Right lobe of liver (tissue), 4 donors: ENCODE data around the gene CFAP61.

ENCODE experiments used
- POLR2A ChIP-seq: fragments of 450-650 bp; IDR thresholded peaks from one replicate; pipeline ENCODE4 v1.6.1; 2017; ENCODE audit warnings: antibody characterized with exemption, mild to moderate bottlenecking
- TF ChIP-seq, protein P1 (sequence below), 4 donors: fragments of 200-600 bp in 3 of 4; fragments of 450-650 bp in 1 of 4; IDR thresholded peaks; one replicate each; pipeline versions ENCODE4 v1.5.1 to v1.8.0; 2016 to 2022; ENCODE audit warnings: antibody characterized with exemption in 4 of 4, mild to moderate bottlenecking in 2 of 4
- donor health status: DM: no; HTN: no; CAD: no.
- donor health status: DM: no; HTN: no; CAD: no.
- donor health status: DM: no; HTN: yes; CAD: no.

- TF ChIP-seq, protein P1, sequence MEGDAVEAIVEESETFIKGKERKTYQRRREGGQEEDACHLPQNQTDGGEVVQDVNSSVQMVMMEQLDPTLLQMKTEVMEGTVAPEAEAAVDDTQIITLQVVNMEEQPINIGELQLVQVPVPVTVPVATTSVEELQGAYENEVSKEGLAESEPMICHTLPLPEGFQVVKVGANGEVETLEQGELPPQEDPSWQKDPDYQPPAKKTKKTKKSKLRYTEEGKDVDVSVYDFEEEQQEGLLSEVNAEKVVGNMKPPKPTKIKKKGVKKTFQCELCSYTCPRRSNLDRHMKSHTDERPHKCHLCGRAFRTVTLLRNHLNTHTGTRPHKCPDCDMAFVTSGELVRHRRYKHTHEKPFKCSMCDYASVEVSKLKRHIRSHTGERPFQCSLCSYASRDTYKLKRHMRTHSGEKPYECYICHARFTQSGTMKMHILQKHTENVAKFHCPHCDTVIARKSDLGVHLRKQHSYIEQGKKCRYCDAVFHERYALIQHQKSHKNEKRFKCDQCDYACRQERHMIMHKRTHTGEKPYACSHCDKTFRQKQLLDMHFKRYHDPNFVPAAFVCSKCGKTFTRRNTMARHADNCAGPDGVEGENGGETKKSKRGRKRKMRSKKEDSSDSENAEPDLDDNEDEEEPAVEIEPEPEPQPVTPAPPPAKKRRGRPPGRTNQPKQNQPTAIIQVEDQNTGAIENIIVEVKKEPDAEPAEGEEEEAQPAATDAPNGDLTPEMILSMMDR (IDR thresholded peaks at IDR 0.05) = no peak
- TF ChIP-seq POLR2A = no peak
Measured at GRCh38 chr20:20100881-20101280, 48.5 kb downstream of the CFAP61 start.
